Cortex of kidney (tissue), 1 donor: ENCODE results near the gene SCAF1.
"Not testable (repeated sequence)": the region's sequence is repeated elsewhere in the genome, so short reads cannot be mapped to it uniquely, and the experiment has no call there.

Source experiments
- DNase-seq: peaks from one replicate; lab custom pipeline; 2025; lab: John Stamatoyannopoulos, UW

SCAF1 gene

GRCh38 chr19:49616532-49616931 is 25.5 kb upstream of the SCAF1 start:
- DNase-seq: no peak

GRCh38 chr19:49616945-49617344 is 25.1 kb upstream of the SCAF1 start:
- no peak for DNase-seq

- DNase-seq: not testable (repeated sequence)
Measured at GRCh38 chr19:49617860-49618259, 24.1 kb upstream of the SCAF1 start.

- no peak for DNase-seq
Measured at GRCh38 chr19:49624967-49625910, 16.8 kb upstream of the SCAF1 start.

GRCh38 chr19:49626226-49626625 is 15.8 kb upstream of the SCAF1 start:
- no peak for DNase-seq

- no peak for DNase-seq
Measured at GRCh38 chr19:49629659-49630058, 12.3 kb upstream of the SCAF1 start.

- no peak for DNase-seq
Measured at GRCh38 chr19:49631014-49631588, 10.9 kb upstream of the SCAF1 start.

GRCh38 chr19:49631610-49632192 is 10.3 kb upstream of the SCAF1 start:
- DNase-seq: no peak

GRCh38 chr19:49632576-49632975 is 9.4 kb upstream of the SCAF1 start:
- DNase-seq: no peak

GRCh38 chr19:49633273-49633672 is 8.7 kb upstream of the SCAF1 start:
- not testable (repeated sequence) for DNase-seq

GRCh38 chr19:49635530-49636232 is 6.3 kb upstream of the SCAF1 start:
- DNase-seq: no peak

GRCh38 chr19:49636233-49636932 is 5.6 kb upstream of the SCAF1 start:
- no peak for DNase-seq

- no peak for DNase-seq
Measured at GRCh38 chr19:49637821-49638738, 3.9 kb upstream of the SCAF1 start.

GRCh38 chr19:49639401-49640112 is 2.5 kb upstream of the SCAF1 start:
- no peak for DNase-seq

GRCh38 chr19:49640113-49640898 is 1.7 kb upstream of the SCAF1 start, which contains the start of gene RRAS:
TSS of gene RRAS (minus strand) at chr19:49640143. CDS start at chr19:49640098, 45 bp downstream.
- peak; percentile 93 for DNase-seq

GRCh38 chr19:49642492-49643035 is 555 bp downstream of the SCAF1 start:
- no peak for DNase-seq

- no peak for DNase-seq
Measured at GRCh38 chr19:49643466-49643865, 1.5 kb downstream of the SCAF1 start.

- DNase-seq: no peak
Measured at GRCh38 chr19:49645592-49645991, 3.6 kb downstream of the SCAF1 start.

GRCh38 chr19:49645995-49646394 is 4.0 kb downstream of the SCAF1 start:
- DNase-seq: no peak
